GM19193 (cell line): ENCODE measurements around the gene MMP13.

ENCODE experiments used
- POLR2A ChIP-seq: IDR thresholded peaks from 4 replicates; pipeline ENCODE4 v1.6.1; 2011; ENCODE audit not compliant: insufficient read depth, insufficient read length; ENCODE audit errors: extremely low read depth

The MMP13 gene

GRCh38 chr11:102955624-102956023 is at the start of gene MMP13:
MMP13 (minus strand) TSS chr11:102955732; CDS start chr11:102955705, 27 bp downstream.
- no peak for TF ChIP-seq POLR2A

- no peak for TF ChIP-seq POLR2A
Measured at GRCh38 chr11:102994105-102994504, 38.6 kb upstream of the MMP13 start.

GRCh38 chr11:102991776-102992175 is 36.2 kb upstream of the MMP13 start:
- TF ChIP-seq POLR2A, result no peak

- no peak for TF ChIP-seq POLR2A
Measured at GRCh38 chr11:102990145-102990544, 34.6 kb upstream of the MMP13 start.

- no peak for TF ChIP-seq POLR2A
Measured at GRCh38 chr11:102989379-102990047, 34.0 kb upstream of the MMP13 start.

- TF ChIP-seq POLR2A, result no peak
Measured at GRCh38 chr11:102986815-102987214, 31.3 kb upstream of the MMP13 start.

- no peak for TF ChIP-seq POLR2A
Measured at GRCh38 chr11:102985850-102986249, 30.3 kb upstream of the MMP13 start.

- no peak for TF ChIP-seq POLR2A
Measured at GRCh38 chr11:102983486-102983885, 28.0 kb upstream of the MMP13 start.

- no peak for TF ChIP-seq POLR2A
Measured at GRCh38 chr11:102981324-102981910, 25.9 kb upstream of the MMP13 start.

- TF ChIP-seq POLR2A, result no peak
Measured at GRCh38 chr11:102974552-102975280, 19.2 kb upstream of the MMP13 start.

GRCh38 chr11:102972853-102973252 is 17.3 kb upstream of the MMP13 start:
- TF ChIP-seq POLR2A, result no peak

GRCh38 chr11:102971766-102972165 is 16.2 kb upstream of the MMP13 start:
- no peak for TF ChIP-seq POLR2A

- TF ChIP-seq POLR2A, result no peak
Measured at GRCh38 chr11:102967497-102967896, 12.0 kb upstream of the MMP13 start.

GRCh38 chr11:102966011-102966410 is 10.5 kb upstream of the MMP13 start:
- no peak for TF ChIP-seq POLR2A

- no peak for TF ChIP-seq POLR2A
Measured at GRCh38 chr11:102964867-102965266, 9.3 kb upstream of the MMP13 start.

GRCh38 chr11:102957953-102958352 is 2.4 kb upstream of the MMP13 start:
- no peak for TF ChIP-seq POLR2A
